GM12874 (cell line): ENCODE results near the gene KIT.

Experiments
- CTCF ChIP-seq: IDR thresholded peaks from 2 replicates; pipeline ENCODE4 v1.5.1; 2011; ENCODE audit warnings: low read depth, mild to moderate bottlenecking, control low read depth, low read length, moderate library complexity; ENCODE audit not compliant: insufficient read depth

KIT gene

GRCh38 chr4:54687887-54688841, 30.4 kb downstream of the KIT start:
- TF ChIP-seq CTCF = no peak

- TF ChIP-seq CTCF = no peak
Observed at GRCh38 chr4:54695337-54695736, 37.6 kb downstream of the KIT start.

- no peak for TF ChIP-seq CTCF
Observed at GRCh38 chr4:54695788-54696187, 38.0 kb downstream of the KIT start.

- TF ChIP-seq CTCF = no peak
Observed at GRCh38 chr4:54696649-54697048, 38.9 kb downstream of the KIT start.

GRCh38 chr4:54700986-54701385, 43.2 kb downstream of the KIT start:
- no peak for TF ChIP-seq CTCF

GRCh38 chr4:54703182-54703581, 45.4 kb downstream of the KIT start:
- no peak for TF ChIP-seq CTCF

- TF ChIP-seq CTCF = no peak
Observed at GRCh38 chr4:54707406-54707805, 49.6 kb downstream of the KIT start.
